Measurements from ENCODE around the gene BDH2.

The BDH2 gene

GRCh38 chr4:103099691-103100392, at the start of gene BDH2:
Gene BDH2 (minus strand): TSS chr4:103099834. CDS start chr4:103096254, 3,580 bp downstream.
- FAIRE-seq: peak; percentile 98

- FAIRE-seq: no peak
Observed at GRCh38 chr4:103144926-103145325, 45.3 kb upstream of the BDH2 start.

GRCh38 chr4:103137446-103137827, 37.8 kb upstream of the BDH2 start:
- FAIRE-seq: no peak

GRCh38 chr4:103136671-103137445, 37.2 kb upstream of the BDH2 start:
- FAIRE-seq: no peak

- no peak for FAIRE-seq
Observed at GRCh38 chr4:103129174-103129573, 29.5 kb upstream of the BDH2 start.

- FAIRE-seq: no peak
Observed at GRCh38 chr4:103126126-103126525, 26.5 kb upstream of the BDH2 start.

- FAIRE-seq: no peak
Observed at GRCh38 chr4:103123114-103123513, 23.5 kb upstream of the BDH2 start.

- no peak for FAIRE-seq
Observed at GRCh38 chr4:103118166-103118565, 18.5 kb upstream of the BDH2 start.

- no peak for FAIRE-seq
Observed at GRCh38 chr4:103111598-103111997, 12.0 kb upstream of the BDH2 start.

- no peak for FAIRE-seq
Observed at GRCh38 chr4:103108542-103108941, 8.9 kb upstream of the BDH2 start.

- no peak for FAIRE-seq
Observed at GRCh38 chr4:103105558-103106356, 6.1 kb upstream of the BDH2 start.

GRCh38 chr4:103104886-103105285, 5.3 kb upstream of the BDH2 start:
- no peak for FAIRE-seq

- no peak for FAIRE-seq
Observed at GRCh38 chr4:103100691-103101090, 1.1 kb upstream of the BDH2 start.

GRCh38 chr4:103098756-103099440, 736 bp downstream of the BDH2 start:
- no peak for FAIRE-seq

- no peak for FAIRE-seq
Observed at GRCh38 chr4:103098341-103098740, 1.3 kb downstream of the BDH2 start.

- FAIRE-seq: no peak
Observed at GRCh38 chr4:103097112-103097511, 2.5 kb downstream of the BDH2 start.

GRCh38 chr4:103095080-103095479, 4.6 kb downstream of the BDH2 start:
- no peak for FAIRE-seq

- no peak for FAIRE-seq
Observed at GRCh38 chr4:103092245-103092644, 7.4 kb downstream of the BDH2 start.

GRCh38 chr4:103091601-103092223, 7.9 kb downstream of the BDH2 start:
- no peak for FAIRE-seq

GRCh38 chr4:103089481-103089880, 10.2 kb downstream of the BDH2 start:
- FAIRE-seq: no peak

- FAIRE-seq: no peak
Observed at GRCh38 chr4:103086551-103086950, 13.1 kb downstream of the BDH2 start.

GRCh38 chr4:103085555-103086196, 14.0 kb downstream of the BDH2 start:
- FAIRE-seq: no peak

Measured in endometrium (tissue), 2 donors.